ENCODE data around the gene TNC.

TNC gene

DNA sequence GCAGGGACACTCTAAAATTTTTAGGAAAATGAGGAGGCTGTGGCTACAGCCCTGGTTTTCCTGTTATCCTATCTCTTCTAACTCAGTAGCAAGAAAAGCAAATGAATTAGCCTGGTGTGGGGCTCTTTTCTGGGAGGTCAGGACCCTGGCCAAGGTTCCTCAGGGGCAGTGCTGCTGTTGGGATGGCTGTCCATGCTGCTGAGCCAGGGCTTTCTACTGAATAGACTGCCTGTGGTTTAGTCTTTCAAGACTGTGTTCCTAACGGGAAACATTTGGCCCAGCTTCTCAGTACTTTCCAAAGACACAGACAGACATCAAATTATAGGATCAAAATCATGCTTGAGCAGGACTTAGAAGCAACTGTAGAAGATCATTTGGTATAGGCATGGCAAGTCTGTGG lies 18.1 kb downstream of the TNC start:
- DNase-seq (ENCODE audit: low spot score) = no peak

DNA sequence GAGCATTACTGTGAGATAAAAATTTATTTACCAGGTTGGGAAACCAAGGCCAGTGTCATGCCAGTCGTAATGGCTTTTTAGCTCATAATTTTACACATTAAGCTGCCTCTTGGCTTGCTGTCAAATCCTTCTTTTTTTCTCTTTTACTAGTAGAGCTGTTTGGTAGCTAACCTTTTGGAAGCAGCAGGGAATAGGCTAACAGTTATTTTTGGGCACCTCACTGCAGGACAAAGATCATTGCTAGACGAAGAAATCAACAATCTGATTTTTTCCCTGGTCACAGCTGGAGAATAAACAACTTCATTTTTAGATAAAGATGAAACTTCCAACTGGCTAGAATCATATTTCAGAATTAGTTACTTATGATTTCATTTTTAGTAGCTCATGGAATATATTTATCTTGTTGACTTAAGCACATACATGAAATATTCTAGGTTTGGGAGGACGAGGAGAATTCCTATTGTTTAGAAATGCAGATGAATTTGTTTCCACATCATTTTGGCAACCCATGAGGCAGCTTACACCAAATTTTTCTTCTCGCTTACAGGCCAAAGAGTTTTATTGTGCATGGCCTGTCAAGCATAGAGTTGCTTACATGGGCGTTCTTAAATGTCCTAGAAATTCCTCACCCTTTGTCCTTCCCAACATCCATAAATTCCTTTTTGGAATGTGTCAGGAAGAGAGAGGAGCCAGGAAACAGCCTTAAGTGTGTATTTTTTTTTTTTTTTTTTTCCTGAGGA lies 19.6 kb downstream of the TNC start:
- DNase-seq (ENCODE audit: low spot score) = no peak

DNA sequence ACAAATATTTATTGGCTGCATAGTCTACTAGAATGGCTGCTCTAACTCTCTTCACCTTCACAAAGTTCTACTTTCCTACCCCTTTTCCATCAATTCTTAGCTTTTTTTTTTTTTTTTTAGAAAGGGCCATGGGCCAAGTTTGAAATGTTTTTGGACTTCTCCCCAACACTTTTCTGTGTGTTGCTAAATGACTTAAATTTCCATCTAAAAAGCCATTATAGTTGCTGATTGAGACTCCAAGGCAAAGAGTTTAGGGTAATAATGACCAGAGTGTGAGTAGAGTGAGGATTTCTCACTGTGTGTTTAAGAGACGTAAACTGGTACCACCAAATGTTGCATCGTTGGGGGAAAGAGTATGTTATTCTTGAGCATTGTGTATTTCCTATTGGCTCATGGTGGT lies 24.4 kb downstream of the TNC start:
- DNase-seq (ENCODE audit: low spot score) = no peak

DNA sequence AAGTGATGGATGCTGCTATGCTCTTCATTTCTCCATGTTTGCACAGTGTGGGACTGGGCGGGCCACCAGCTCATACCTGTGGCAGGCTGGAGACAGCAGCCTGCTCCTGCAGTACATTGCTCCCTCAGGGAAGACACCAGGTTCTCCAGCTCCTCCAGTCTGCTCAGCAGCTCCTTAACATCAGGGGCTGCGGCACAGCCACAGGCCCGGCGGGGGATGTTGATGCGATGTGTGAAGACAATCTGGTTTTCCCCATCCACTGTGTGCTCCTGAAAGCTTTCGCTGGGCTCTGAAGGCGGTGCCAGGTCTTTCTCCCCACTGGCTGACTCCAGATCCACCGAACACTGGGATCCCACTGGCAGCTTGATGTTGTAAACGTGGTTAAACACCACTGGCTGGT lies 27.5 kb downstream of the TNC start:
- no peak for DNase-seq (ENCODE audit: low spot score)

DNA sequence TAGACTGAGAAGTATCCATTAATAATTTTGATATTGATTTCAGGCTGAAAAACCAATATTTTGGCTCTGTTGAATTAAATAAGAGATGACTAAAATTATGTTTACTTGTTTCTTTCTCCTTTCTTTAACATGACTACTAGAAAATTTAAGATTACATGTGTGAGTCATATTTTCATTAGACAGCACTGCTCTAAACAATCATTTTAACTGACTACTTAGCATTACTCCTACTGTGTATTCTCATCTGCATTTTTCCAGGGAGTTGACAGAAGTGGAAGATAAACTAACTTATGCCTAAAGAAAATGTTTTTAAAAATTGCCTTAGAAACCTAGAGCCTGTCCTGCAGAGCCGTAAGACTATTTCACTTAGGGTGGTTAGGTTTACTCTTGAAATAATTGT lies 29.1 kb downstream of the TNC start:
- DNase-seq (ENCODE audit: low spot score) = no peak

DNA sequence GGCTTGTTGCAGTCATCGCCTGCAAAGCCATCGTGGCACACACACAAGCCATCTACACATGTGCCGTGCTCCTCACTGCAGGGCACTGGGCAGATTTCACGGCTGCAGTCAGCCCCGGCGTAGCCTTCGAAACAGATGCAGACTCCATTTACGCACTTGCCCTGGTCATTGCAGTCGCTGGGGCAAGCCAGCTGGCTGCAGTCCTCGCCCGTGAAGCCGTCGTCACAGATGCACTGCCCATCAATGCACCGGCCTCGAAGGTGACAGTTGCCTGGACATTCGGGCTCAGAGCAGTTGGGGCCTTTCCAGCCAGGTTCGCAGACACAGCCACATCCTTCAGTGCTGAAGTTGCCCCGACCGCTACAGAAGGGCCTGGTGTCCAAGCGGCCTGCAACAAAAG lies 31.1 kb downstream of the TNC start:
- DNase-seq (ENCODE audit: low spot score) = no peak

DNA sequence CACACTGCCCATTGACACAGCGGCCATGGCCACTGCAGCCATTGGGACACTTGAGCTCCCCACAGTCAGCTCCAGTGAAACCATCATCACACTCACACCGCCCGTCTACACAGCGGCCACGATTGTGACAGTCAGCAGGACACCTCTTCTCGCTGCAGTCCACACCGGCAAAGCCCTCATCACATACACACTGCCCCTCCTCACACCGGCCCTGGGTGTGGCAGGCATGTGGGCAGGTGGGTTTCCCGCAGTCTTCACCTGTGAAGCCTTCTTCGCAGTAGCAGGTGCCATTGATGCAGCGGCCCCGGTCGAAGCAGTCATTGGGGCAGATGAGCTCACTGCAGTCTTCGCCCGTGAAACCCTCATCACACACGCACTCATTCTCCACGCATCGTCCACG lies 31.5 kb downstream of the TNC start:
- no peak for DNase-seq (ENCODE audit: low spot score)

DNA sequence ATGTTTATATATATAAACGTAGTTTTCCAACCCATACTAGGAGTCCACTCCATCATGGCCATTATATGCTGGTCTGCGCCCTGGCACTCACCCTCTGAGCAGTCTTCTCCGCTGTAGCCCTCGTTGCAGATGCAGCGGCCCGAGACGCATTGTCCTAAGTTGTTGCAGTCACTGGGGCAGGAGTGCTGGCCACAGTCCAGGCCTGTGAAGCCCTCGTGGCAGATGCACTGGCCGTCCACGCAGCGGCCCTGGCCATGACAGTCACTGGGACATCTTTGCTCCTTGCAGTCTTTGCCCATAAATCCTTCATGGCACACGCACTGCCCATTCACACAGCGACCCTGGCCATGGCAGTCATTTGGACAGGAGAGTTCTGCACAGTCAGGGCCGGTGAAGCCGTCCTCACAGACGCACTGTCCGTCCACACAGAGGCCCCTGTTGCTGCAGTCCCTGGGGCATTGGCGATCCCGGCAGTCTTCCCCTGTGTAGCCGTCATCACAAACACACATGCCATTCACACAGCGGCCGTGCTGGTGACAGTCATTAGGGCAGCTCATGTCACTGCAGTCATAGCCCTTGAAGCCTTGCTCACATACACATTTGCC lies 32.1 kb downstream of the TNC start:
- DNase-seq (ENCODE audit: low spot score) = no peak

DNA sequence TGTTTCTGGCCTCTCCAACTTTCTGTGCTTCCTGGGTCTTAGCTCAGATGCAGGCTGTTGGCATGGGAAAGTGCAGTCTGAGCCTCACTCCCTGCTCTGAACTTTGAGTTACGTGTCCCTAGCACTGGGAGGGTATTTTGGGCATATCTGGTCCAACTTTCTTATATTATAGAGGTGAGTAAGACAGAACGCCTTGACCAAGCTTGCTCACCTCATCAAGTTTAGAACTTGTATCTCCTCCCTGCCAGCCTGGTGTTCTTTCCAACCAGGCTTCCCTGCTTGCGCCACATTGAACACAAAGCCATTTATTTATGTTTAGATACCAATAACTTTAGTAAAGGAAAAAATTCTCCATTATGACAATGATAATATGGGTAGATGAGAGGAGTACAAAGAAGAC lies 33.2 kb downstream of the TNC start:
- DNase-seq (ENCODE audit: low spot score) = no peak

DNA sequence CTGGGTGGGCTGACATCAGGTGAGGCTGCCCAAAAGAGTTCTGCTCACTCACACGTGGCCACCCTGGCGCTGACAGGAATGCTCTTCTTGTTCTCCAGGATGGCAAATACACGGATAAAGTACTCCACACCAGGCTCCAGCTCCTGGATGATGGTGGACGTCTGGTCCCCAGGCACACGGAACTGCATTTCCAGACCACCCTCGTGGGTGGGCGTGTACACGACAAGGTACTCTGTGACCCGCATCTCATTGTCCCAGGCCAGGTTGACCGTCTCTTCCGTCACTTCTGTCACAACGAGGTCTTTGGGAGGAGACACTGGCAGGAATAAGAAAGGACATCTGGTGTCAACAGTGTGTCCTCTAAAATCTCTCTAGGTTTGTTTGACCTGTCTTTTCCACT lies 33.8 kb downstream of the TNC start:
- no peak for DNase-seq (ENCODE audit: low spot score)

DNA sequence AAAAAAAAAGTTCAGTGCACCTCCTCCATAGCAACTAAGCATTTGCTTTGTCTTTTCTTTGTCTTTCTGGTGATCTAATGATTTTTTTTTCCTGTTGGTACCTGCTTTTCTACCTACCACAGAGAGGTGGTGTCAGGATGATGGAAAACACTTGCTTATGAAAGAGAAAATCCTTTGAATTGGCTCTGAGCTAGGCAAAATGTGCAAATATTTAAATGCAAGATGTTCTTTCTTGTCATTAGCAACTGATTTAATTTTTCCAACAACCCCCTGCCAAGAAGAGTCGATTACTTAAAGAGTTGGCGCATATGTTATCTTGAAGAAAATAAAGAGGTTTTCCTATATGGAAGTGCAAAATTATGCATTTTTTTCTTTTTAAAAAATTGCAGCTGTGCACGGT lies 37.7 kb downstream of the TNC start:
- no peak for DNase-seq (ENCODE audit: low spot score)

DNA sequence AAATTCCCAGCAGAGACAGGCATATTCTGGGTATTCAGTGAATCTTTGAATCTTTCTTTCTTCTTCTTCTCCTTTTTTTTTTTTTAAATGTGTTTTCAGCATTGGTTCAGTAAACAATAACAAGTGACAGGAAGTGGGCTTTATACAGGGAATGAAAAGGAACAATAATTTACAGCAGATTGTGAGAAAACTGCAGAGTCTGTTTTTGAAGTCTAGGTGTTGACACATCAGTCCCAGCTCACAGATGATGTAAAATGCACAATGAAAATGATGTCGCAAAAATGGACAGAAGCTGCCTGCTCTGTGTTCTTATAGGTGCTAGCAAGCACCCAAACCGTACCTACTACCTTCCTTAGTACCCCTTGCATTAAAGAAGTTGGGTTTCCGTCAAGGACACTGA lies 38.8 kb downstream of the TNC start:
- DNase-seq (ENCODE audit: low spot score) = no peak

DNA sequence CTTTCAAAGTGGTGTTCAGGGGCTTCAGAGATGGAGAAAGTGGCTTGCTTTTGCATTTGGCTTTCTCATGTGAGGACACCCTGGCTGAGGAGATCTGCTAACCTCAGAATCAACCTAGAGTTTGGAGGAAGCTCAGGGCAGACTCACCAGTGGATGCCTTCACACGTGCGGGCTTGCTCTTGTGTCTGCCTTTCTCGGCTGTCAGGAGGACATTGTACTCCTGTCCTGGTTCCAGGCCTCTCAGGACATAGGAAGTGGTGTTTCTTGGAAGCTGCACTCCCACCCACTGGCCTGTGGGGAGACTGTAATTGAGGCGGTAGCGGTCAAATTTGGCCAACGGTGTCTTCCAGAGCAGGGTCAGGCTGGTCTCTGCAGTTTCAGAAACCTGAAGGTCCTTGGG lies 44.5 kb downstream of the TNC start:
- DNase-seq (ENCODE audit: low spot score) = no peak

DNA sequence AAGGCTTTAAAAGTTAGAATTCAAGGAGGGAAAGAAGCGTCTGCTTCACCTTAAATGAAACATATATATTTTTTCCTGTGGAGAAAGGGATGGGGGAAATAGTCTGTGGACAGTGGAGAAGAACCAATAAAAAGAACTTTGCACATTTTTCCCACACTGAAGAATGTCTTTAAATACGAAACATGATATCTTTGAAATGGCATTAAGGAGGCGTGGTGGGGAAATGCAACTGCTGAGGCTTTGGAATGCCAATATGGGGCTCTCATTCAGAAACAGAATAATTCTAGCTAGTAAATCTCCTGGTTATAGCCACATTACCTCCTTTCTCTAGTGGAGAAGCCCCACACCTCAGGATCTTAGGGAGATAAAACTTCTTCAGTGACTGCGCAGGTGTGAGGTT lies 46.8 kb downstream of the TNC start:
- DNase-seq (ENCODE audit: low spot score) = no peak

DNA sequence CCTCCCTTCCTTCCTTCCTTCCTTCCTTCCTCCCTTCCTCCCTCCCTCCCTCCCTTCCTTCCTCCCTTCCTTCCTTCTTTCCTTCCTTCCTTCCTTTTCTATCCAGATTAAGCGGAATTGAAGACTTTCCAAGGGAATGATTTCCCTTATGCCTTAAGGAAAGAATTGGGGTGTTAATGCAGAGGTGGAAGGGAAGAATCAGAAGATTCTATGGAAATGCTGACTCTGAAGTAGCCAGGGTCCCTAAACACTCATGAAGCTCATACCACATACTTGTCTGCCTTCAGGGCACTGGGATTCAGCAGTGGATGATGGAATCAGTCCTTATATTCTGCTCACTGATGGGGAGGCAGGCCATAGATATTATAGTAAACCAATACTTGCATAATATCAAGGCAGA lies 48.2 kb downstream of the TNC start:
- no peak for DNase-seq (ENCODE audit: low spot score)

DNA sequence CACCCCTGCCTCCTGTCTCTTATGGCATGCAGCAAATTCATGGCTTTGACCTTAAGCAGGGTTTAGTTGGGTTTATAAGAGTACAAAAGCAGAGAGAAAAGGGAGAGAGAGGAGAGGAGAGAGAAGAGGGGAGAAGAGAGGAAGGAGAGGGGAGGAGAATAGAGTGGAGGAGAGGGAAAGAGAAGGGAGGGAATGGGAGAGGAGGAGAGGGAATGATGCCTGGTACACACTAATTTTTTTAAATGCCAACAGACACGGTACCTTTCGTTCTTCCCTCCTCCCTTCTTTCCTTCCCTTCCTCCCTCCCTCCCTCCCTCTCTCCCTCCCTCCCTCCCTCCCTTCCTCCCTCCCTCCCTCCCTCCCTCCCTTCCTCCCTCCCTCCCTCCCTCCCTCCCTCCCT lies 48.7 kb downstream of the TNC start:
- DNase-seq (ENCODE audit: low spot score) = no peak

DNA sequence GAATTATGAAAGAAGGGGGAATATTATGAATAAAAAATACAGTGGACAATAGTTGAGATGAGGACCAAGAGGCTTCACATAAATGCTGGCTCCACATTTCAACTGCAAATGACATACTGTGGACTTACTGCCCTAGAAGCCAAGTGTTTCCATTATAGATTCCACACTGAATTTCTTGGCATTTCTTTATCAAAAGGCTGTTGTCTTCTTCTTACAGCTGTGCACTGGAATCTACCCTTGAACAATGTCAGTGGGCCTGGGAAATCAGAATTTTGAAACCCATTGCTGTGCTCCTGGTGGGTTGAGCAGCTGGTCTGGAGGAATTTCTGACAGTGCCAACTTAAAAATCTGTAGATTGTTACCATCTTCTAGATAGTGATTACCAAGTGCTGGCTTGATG lies 49.9 kb downstream of the TNC start:
- DNase-seq (ENCODE audit: low spot score) = no peak

DNA sequence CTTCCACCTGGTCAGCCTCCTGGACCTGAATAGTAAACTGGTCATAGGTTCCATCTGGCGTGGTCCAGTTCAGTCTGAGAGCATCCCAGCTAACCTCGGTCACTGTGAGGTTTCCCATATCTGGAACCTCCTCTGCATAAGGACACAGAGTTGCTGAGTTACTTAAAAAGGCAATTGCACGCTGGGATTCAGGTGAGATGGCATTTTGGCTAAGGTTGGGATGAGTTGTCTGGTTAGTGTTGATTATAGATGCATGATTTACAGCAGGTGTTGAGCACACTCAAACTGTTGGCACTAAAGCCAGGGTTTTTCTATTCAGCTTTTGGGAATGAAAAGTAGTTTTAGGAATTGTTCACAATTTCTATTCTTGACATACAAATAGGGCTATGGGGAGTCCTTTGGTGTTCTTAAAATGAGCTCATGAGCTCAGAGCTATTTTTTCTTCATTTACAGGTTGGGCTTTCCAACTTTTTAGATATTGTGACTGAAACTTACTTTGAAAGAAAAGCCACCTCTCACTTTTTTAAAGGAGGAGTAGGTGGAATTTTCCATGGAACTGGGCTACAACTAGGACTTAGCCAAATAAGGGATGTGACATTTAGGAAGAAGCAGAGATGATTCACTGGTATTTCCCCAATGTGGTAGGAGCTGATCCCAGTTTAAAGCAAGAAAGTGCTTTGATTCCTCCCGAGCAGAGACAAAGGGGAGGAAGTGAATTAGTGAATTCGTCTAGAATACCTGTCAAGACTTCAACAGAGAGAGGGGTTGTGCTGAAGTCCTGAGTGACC lies 54.7 kb downstream of the TNC start:
- no peak for DNase-seq (ENCODE audit: low spot score)

DNA sequence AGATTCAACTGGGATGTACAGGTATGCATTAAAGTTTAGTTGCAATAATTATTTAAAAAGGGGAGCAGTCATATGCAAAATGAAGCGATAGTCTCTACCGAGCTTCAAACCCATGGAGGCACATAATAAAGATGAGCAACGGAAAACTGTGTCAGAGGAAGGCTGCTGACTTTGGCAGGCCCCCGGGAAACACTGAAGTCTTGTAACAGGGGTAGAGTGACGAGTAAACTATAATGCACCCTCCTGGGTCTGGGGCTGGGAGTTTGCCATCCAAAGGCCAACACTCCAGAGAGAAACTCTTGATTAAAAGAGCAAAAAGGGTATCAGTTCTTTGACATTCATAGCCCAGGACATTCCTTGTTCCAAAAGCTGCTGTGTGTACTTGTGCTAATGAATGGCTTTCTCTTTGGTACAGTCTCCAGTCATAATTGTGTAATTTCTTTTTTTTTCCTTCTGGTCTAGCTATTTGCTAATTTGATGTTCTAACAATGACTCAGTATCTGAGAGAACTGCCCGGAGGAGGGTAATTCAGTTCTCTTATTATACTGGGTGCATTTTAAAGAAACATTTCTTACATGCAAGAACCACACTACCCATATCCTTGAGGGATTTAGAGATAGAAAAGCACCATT lies 59.2 kb downstream of the TNC start:
- no peak for DNase-seq (ENCODE audit: low spot score)

DNA sequence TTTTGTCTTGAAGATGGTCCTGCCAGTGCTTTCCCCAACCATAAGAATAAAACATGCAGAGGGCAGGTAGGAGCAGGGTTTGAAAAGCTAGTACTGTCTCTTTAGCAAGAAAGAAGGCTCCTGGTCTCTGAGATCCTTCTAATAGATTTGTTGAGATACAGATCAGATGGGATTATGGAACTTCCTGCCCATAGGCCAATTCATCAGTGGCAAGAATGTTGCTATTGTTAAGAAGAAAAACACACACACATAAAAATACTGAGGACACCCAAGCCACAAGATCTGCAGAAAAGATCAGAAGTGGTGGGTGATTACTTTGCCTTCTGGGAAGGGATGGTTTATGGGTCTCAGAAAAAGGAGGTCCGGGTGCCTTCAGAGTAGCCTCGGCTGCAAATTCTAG lies 59.8 kb downstream of the TNC start:
- DNase-seq (ENCODE audit: low spot score) = no peak

DNA sequence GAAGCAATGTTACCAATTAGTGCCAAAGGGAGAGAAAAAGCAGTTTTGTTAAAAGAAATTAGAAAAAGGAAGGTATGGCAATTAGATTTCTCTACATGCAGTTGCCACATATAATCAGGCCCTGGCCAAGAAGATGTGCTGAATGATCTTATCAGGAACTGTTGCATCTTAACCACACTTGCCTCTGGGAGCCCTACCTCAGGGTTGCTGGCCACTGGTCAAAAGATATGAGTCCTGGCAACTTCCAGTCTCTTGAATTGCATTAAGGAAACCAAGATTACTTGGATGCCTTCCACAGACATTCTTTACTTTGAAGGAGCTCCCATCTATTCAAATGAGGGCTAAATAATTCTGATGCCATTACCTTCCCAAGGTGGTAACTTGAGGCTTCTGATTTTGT lies 60.4 kb downstream of the TNC start:
- DNase-seq (ENCODE audit: low spot score) = no peak

DNA sequence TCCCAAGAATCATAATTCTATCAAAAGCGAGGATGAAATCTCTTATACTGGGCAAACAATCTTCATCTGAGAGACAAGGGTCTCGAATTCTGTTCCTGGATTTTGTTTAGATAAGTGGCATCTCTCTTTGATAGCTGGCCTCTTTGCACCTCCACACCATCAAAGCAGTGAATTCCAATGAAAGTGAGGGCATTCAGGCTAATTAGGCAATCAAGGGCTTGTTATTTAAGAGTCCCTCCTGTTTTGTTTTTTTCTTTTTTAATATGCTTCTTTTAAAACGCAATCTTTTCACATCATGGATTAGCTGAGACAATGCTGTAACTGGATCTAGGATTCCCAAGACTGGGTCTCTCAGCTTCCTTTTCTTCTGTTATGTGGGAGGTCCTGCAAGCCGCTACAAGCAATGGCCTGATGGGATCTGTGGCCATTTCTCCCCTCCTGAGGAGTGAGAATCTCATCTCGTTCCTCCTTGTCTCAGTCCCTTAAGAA lies 67.9 kb downstream of the TNC start:
- DNase-seq (ENCODE audit: low spot score) = no peak

DNA sequence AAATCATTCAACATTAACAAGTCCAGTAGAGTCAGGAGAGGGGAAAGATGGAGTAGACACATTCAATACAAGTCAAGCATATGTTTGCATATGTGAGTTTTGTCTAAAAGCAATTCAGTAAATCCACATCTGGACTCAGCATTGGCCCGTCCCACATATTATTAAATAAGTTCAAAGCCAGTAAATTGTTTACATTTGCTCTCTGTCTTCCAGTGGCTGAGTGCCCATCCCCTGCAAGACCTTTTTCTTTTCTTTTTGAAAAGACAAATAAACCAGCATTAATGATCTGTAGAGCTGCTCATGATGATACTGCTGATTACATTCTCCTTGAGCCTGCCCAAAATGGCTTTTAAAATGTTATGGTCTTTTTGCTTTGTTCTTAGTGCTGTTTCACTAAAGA lies 71.1 kb downstream of the TNC start:
- DNase-seq (ENCODE audit: low spot score) = no peak
